Fibroblast of skin of back (primary cell): ENCODE results near the gene SLC48A1.
A peak's percentile ranks its signal among the peaks of the same experiment; 100 is the strongest.
"Not testable (repeated sequence)": the region's sequence is repeated elsewhere in the genome, so short reads cannot be mapped to it uniquely, and the experiment has no call there.

Experiments used
- DNase-seq: peaks from one replicate; pipeline ENCODE4 v3.0.0-alpha.2; 2013

Gene SLC48A1

GRCh38 chr12:47813511-47814196 lies 40.6 kb downstream of the SLC48A1 start:
- peak; percentile 57 for DNase-seq

DNA sequence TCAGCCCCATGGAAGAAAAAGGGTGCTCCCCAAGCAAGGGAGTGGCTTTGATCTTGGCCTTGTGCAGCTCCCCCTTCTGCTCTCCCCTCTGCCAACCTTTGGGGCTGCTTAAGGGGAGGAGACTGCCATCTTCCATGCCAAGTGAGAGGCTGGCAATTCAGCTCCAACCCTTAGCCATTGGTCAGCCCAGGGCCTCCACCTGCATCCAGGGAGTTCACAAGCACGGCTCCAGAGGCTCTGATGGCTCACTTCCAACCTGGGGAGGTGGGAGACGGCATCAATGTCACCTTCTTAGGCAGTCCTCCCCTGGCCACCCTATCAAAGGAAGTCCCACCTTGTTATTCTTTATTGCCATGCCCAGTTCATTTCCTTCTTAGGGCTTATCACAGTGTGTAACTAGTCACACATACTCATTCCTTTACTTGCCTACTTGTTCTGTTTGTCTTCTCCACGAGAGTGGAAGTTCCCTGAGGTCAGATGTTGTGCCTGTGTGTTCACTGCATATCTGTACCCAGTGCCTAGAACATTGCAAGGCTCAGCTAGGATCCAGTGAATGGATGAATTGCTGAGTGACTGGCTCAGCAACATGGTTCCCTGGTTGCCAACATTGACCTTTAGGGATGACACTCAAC lies 41.6 kb downstream of the SLC48A1 start:
- DNase-seq: no peak

DNA sequence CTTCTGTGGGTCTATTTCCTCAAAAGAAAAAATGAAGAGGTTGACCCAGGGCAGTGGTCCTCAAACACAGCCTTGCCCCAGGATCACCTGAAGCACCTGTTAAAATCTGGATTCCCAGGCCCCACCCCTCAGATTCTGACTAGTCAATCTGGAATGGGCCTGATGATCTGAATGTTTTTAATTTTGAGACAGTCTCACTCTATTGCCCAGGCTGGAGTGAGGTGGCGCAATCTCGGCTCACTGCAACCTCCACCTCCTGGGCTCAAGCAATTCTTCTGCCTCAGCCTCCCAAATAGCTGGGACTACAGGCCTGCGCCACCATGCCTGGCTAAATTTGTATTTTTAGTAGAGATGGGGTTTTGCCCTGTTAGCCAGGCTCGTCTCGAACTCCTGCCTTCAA lies 42.4 kb downstream of the SLC48A1 start:
- not testable (repeated sequence) for DNase-seq

DNA sequence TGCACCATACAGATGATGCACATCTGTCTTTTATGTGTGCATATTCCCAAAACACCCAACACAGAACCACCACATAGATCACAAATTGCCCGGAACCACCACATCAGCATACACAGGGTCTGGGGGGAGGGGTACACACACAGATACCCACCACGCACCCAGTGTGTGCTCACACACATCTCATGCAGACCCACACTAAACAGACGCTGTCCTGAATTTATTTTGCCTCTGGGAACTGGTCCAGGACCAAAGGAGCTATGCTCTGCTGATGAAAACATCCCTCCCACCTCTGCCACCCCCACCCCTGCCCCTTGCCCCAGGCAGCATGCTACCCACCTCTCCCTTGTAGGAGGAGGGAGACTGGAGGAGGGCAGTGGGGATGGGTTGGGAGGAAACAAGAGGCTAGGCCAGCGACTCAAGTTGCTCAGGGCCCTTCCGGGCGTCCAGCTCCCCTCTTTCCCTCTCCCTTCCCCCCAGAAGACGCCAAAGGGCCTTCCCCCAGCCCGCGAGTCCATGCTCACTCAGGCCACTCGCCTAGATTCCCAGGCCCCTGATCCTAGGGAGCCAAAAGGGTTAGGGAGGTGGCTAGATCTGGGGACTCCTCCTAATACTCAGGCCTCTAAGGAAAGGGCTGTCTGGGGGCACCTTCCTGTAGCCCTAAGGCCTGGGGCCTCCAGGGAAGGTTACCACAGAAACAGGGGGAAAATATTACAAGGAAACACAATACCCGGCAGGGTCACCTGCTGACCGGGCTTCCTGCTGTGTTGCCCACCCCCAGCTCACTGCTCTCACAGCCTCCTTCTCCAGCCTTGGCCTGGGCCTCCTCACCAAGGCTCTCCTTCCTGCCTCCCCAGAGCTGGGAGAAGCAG lies 43.6 kb downstream of the SLC48A1 start:
- DNase-seq: no peak

DNA sequence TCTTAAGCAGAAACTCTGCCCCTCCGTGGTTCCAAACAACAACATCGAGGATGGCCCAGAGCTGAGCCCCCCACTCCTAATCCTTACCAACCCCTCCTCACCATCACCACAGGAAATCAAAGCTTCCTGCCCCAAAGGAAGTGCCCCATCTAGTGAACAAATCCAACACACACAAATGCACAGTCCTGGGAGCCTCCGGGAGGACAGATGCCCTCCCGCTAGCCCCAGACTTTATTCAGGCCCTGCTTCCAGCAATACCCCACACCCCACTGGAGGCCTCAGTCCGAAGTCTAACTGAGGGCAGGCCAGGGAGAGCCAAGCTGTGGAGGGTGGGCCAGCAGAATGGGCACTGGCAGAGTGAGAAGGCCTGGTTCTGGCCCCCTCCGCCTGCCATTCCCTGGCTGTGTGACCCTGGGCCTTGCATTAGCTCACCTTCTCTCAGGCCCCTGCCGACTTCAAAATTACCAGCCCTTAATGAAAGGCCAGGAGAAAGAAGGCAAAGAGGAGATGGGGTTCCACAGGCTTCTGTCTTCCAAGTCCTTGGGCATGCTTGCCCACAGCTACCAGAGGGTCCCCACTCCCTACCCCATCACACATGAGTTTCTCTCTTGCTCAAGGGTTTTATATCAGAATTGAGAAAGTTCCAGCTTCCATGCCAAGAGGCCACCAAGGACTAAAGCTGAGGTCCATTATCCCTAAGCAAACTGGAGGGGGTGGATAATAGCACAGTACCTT lies 44.4 kb downstream of the SLC48A1 start:
- no peak for DNase-seq

GRCh38 chr12:47818007-47818376 lies 45.0 kb downstream of the SLC48A1 start:
- DNase-seq: no peak

GRCh38 chr12:47818467-47819137 lies 45.6 kb downstream of the SLC48A1 start:
- peak; percentile 55 for DNase-seq

DNA sequence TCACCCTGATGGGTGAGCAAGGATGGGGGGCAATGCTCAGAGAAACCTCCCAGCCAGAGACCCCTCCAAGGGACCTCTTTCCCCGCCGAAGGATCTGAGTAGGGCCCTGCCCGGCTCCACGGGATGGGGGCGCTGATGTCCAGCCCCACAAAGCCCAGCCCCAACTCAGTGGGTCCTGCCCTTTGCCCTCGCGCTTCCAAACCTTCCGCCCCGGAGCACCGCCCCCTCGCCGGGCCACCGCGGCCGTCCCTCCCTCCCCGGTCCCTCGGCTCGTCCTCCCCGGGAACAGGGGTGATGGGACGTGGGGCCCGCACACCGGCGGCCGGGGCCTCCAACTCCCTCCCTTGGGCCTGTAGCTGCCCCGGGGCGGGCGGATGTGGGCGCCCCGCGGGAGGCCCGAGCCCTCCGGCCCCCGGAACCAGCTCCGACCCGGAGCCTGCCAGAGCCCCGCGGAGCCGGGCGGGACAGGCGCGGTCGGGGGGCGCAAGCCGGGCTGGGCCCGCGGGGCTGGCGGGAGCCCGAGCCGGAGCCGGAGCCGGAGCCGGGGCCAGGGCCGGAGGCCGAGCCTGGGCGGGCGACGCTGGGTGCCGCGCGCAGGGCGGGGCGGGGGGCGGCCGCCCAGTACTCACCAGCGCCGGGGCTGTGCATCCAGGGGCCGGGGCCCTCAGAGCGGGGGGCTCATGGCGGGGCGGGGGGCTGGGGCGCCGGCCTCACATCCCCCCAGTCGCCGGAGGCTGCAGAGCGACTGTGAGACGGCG lies 46.3 kb downstream of the SLC48A1 start:
- no peak for DNase-seq

- DNase-seq: peak; percentile 92
Measured at GRCh38 chr12:47819896-47820630, 47.0 kb downstream of the SLC48A1 start, which contains the start of gene HDAC7. Gene HDAC7 (minus strand): TSS chr12:47819903. CDS start chr12:47819785, 118 bp downstream.

DNA sequence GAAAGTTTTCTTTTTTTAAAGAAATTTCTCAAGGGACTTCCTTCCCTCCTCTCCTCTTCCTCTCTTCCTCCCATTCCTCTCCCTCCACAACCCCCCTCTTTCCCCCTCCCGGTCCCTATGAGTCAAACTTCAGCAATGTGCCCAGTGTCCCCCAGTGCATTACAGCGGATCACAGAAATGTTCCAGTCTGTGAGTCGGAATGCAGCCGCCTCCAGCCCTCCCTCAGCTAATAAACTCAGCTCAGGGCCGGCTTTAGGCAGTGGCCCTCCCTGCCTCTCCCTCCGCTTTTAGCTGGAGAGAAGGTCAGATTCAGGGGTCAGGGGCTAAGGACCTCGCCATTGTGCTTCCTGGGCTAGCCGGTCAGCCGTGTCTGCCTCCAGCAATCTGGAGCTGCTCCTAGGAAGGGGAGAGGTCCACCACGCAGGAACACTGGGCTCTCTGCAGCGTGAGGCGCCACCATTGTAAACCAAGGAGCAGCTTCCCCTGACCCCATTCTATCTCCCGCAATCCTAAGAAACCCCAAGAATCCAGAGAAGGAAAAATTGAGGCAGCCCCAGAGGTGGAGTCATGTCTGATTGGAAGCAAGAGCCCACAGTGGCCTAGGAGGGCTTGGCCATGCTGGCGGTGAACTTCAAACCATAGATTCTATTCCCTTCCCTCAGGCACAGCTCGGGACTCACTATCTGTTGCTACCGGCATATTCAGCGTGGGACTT lies 47.8 kb downstream of the SLC48A1 start:
- peak; percentile 99 for DNase-seq

DNA sequence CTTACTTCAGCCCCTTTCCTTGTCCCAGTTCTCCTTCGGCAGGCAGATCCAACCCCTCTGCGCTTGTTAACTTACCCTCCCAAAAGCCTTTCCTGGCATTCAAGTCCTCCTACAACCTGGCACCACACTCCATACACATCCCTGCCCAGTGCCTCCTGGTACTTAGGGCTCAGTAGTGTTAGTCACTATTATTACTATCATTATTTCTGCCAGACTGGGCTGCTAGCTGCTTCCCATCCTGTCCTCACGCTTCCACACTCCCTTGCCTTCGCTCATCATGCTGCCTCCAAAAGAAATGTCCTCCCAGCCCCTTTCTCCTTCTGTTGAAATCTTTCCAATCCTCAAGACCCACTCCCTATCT lies 48.3 kb downstream of the SLC48A1 start:
- no peak for DNase-seq

DNA sequence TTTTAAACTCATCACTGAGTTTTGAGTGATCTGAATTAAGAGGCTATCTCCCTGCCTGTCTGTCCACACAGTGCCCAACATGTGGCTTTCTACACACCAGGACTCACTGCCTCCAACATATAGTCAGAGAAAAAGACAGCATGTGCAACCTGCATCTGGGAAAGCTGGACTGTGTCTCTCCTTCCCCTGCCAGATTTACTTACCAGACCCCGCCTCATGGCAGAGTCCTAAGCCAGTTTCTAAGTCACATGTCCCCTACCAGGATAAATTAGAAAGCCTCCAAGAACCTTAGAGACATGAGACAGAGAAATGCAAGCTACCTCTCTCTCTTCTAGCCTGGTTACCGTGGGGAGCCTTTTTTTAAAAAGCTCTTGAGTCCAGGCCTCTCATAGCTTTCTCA lies 49.4 kb downstream of the SLC48A1 start:
- DNase-seq: no peak

DNA sequence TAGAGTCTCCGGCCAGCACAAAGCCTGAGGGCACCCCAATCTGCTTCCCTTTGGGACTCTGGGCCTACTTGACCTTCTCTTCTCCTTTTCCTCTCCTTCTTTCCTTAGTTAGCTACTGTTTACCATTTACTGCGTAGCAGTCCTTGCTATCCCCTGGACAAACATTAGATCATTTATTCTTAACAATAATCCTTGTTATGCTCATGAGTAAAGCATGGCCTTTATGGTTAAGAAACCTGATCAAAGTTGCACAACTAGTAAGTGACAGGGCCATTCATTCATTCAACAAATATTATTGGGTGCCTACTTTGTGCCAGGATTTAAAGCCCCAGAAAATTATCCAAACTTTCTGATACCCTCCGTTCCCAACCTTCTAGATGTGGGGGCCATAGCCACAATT lies 49.8 kb downstream of the SLC48A1 start:
- DNase-seq: no peak

- no peak for DNase-seq
Measured at GRCh38 chr12:47823422-47824086, 50.5 kb downstream of the SLC48A1 start.

DNA sequence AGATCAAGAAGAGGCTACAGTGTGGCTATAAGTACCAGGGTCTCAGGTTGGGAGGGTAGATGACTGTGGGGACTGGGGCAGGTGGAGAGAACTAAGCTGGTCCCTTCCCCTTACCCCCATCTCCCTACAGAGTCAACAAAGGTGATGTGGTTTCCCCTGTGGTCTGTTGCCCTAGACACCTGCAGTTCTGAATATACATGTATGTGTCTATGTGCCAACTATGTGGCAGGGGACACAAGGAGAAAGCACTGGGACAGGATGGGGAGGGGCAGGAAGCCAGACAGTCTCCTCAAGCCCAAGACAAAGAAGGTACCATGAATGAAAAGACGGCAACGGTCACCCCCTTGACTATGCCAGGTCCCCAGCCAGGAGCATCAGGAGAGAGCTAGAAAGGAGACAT lies 51.2 kb downstream of the SLC48A1 start:
- DNase-seq: no peak

- DNase-seq: no peak
Measured at GRCh38 chr12:47824635-47825034, 51.6 kb downstream of the SLC48A1 start.

GRCh38 chr12:47825173-47825639 lies 52.2 kb downstream of the SLC48A1 start:
- no peak for DNase-seq

GRCh38 chr12:47828008-47828975 lies 55.3 kb downstream of the SLC48A1 start:
- no peak for DNase-seq
